Ovary (tissue), 9 donors: ENCODE results near the gene TBP. TPM values are rescaled to one million over a fixed set of nuclear protein-coding genes. Genes with fewer than 3 reads are reported as not detected.

Source experiments
- DNase-seq, 5 donors: peaks; one replicate each; pipeline ENCODE4 v3.0.0-alpha.2; 2019 to 2020
- H3K27ac ChIP-seq, 2 donors: fragments of 200-600 bp; one replicate each; pipeline versions ENCODE4 v1.5.1 to v1.8.0; 2019 to 2022
- H3K27me3 ChIP-seq: fragments of 200-600 bp; one replicate; pipeline ENCODE4 v1.8.0; 2022
- H3K36me3 ChIP-seq: fragments of 200-600 bp; sonication (generic); one replicate; pipeline ENCODE4 v1.5.1; 2019
- H3K4me1 ChIP-seq: one replicate; pipeline ENCODE4 v1.8.1; 2013; ENCODE audit warnings: mild to moderate bottlenecking, moderate library complexity; ENCODE audit not compliant: insufficient read depth
- H3K4me3 ChIP-seq: fragments of 200-600 bp; sonication (generic); one replicate; pipeline ENCODE4 v1.5.1; 2017
- H3K9me3 ChIP-seq, 2 donors: fragments of 200-600 bp in 1 of 2; sonication (generic) in 1 of 2; one replicate each; pipeline versions ENCODE4 v1.5.1 to v1.8.1; 2013 to 2019; ENCODE audit warnings: mild to moderate bottlenecking in 1 of 2, moderate library complexity in 1 of 2
- EP300 ChIP-seq: sonication (generic); formaldehyde crosslinking; IDR thresholded peaks from one replicate; pipeline ENCODE4 v1.6.1; 2017; ENCODE audit warnings: antibody characterized with exemption
- POLR2A ChIP-seq: fragments of 450-650 bp; IDR thresholded peaks from one replicate; pipeline ENCODE4 v1.6.1; 2017; ENCODE audit warnings: antibody characterized with exemption, mild to moderate bottlenecking, moderate library complexity
- WGBS, 3 donors: extraction: QIAGEN DNeasy Blood & Tissue Kit in 1 of 3; methylation state at CpG; one replicate each; pipeline versions ENCODE4 v1.1.5 to v1.1.7; 2013 to 2017; 5-methylcytosine and 5-hydroxymethylcytosine counted together
- intact Hi-C, 4 donors: fragments of 100-400 bp; cut with DNase I; formaldehyde crosslinking; loops; one replicate each; pipeline versions ENCODE4 v1.11.0 to v1.15.1; 2022 to 2023
- polyA plus RNA-seq, 2 donors: library from polyadenylated mRNA; stranded (reverse); fragments of 200-250 nt in 1 of 2; fragments of 350-450 nt in 1 of 2; fragmentation: Illumina TruSeq in 1 of 2; extraction: RNeasy Lipid Tissue Mini Kit (QIAGEN cat#74804) in 1 of 2; gene quantifications; one replicate each; pipeline ENCODE4 v1.2.3, GENCODE V29; 2013 to 2014
- total RNA-seq, 7 donors: library from RNA; depleted of rRNA in 2 of 7; stranded (reverse); fragments of >200 nt in 2 of 7; fragmentation: NEBNext Ultra II Directional in 3 of 7; extraction: Animal tissue kit (Norgen Biotek cat#: 25700) in 3 of 7; gene quantifications; one replicate each; pipeline versions ENCODE4 v1.1.0 to v1.2.4, GENCODE V29; 2016 to 2023
- TF ChIP-seq, protein P1 (sequence below), 3 donors: fragments of 450-650 bp in 2 of 3; fragments of 200-600 bp in 1 of 3; IDR thresholded peaks; one replicate each; pipeline versions ENCODE4 v1.5.1 to v1.8.0; 2016 to 2022; ENCODE audit warnings: antibody characterized with exemption in 3 of 3, mild to moderate bottlenecking in 1 of 3
- donor health status: DM: no; HTN: no; CAD: no; lungs with moderate emphysema.
- donor health status: DM: no; HTN: no; CAD: no.
- donor health status: Bipolar disorder and iron deficiency.
- donor health status: DM: yes; HTN: yes; CAD: no.
- donor health status: DM: no; HTN: no; CAD: no.
- donor health status: DM: yes; HTN: yes; CAD: no.

The TBP gene
- total and polyA plus RNA-seq, 9 donors: 11.8 to 17.0 (median 14.1) TPM

DNA sequence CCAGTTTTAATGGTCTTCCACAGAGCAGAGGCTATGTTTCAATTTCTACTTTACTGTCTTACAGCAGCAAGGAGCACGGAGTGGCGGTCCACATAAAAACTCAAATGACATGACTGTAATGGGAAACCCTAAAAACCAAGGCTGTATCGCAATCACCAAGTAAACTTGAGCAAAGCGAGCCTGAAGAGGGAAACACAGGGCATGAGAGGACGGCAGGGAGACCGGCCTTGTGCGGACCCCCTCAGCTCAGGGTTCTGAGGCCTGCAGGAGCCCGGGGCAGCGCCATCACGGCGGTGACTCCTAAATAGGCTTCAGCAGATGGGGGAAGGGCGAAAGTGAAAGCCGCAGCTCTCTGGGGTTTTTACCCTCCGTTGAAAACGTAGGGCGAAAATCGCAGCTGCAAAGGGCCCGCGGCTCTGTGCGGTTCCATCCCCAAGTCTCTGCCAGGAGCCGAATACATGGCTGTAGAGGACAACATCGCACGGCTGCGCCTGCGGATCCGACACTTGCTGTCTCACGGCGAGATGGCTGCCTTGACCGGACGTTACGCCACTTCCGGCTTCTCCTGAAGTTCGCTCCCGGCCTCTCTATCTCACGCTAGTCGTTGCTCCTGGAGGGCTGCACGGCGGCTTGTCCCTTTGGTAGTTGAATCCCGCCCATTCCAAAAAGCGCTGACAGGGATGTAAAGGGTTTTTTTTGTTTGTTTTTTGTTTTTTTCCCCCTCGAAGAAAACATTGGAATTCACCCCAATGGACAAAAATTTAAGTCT lies 1.2 kb upstream of the TBP start, which contains the start of gene PSMB1:
Gene PSMB1, minus strand, starts transcription at position 543 of the 769 bp plus-strand sequence. Its CDS starts 65 bp downstream, at position 478.
- peak; percentile 90 to 93 (median 92) for DNase-seq
- peaks cover 7% of the 10 kb centered on the region for H3K4me1 ChIP-seq
- H3K9me3 ChIP-seq: no peaks in the 10 kb centered on the region
- H3K36me3 ChIP-seq: no peaks in the 10 kb centered on the region
- TF ChIP-seq POLR2A (peak; percentile 98), EP300 (no peak)
- TF ChIP-seq, protein P1, sequence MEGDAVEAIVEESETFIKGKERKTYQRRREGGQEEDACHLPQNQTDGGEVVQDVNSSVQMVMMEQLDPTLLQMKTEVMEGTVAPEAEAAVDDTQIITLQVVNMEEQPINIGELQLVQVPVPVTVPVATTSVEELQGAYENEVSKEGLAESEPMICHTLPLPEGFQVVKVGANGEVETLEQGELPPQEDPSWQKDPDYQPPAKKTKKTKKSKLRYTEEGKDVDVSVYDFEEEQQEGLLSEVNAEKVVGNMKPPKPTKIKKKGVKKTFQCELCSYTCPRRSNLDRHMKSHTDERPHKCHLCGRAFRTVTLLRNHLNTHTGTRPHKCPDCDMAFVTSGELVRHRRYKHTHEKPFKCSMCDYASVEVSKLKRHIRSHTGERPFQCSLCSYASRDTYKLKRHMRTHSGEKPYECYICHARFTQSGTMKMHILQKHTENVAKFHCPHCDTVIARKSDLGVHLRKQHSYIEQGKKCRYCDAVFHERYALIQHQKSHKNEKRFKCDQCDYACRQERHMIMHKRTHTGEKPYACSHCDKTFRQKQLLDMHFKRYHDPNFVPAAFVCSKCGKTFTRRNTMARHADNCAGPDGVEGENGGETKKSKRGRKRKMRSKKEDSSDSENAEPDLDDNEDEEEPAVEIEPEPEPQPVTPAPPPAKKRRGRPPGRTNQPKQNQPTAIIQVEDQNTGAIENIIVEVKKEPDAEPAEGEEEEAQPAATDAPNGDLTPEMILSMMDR (IDR thresholded peaks at IDR 0.05): peak in 1 of 3 donors; percentile 4
- intact Hi-C loops: loop anchor here in 1 of 4 donors (5.0 kb wide), 1 partner anchor 801 kb away; the partner anchor contains the start of genes DYNLT2 and ERMARD
- peak within 1 kb of the TSS; percentile 74 to 85 for H3K27ac ChIP-seq
- no peaks in the 10 kb centered on the region for H3K27me3 ChIP-seq
- WGBS, 3 donors: 0 to 2% (median 1%) methylated on average over 41 of the region's 41 CpGs
- peak within 1 kb of the TSS; percentile 84 for H3K4me3 ChIP-seq

DNA sequence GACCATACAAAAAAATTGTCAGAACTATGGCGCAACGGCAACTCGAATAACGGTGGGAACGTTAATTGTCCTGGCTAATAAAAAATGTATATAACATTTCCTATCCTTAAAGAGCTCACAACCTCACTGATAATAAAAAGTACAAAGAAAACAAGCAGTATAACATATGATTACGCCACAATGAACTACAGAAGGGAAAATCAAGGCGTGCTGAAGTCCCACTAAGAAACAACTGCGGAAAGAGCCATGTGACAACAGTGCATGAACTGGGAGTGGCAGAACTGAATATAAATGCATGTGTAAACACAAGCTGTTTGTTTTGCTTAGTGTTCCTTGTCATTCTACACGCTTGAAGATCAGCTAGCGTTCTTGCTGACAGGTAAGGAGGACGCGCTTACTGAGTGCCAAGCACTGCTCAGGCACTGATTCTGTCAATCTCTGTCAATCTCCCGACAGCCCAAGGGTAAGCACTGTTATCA lies 596 bp upstream of the TBP start:
- intact Hi-C loops: loop anchor here in 1 of 4 donors (5.0 kb wide), 1 partner anchor 801 kb away; the partner anchor contains the start of genes DYNLT2 and ERMARD
- peak in 3 of 5 donors; percentile 25 to 42 (median 28) for DNase-seq
- no peaks in the 10 kb centered on the region for H3K36me3 ChIP-seq
- H3K4me1 ChIP-seq: peaks cover 7% of the 10 kb centered on the region
- TF ChIP-seq, protein P1 (IDR thresholded peaks at IDR 0.05): no peak
- TF ChIP-seq EP300 (no peak), POLR2A (no peak)
- no peaks in the 10 kb centered on the region for H3K27me3 ChIP-seq
- peak overlapping the region; percentile 31 to 85 for H3K27ac ChIP-seq
- 0 to 1% (median 0%) methylated on average over 13 of the region's 13 CpGs for WGBS, 3 donors
- peak overlapping the region; percentile 84 for H3K4me3 ChIP-seq
- H3K9me3 ChIP-seq: no peaks in the 10 kb centered on the region

GRCh38 chr6:170554796-170555137 lies 598 bp downstream of the TBP start:
- TF ChIP-seq POLR2A (no peak), EP300 (no peak)
- TF ChIP-seq, protein P1 (IDR thresholded peaks at IDR 0.05): no peak
- peak overlapping the region in 1 of 2 donors; percentile 78 for H3K27ac ChIP-seq
- WGBS, 3 donors: 0 to 1% (median 1%) methylated on average over 7 of the region's 7 CpGs
- intact Hi-C loops: loop anchor here in 1 of 4 donors (5.0 kb wide), 1 partner anchor 802 kb away; the partner anchor contains the start of genes DYNLT2 and ERMARD
- no peaks in the 10 kb centered on the region for H3K27me3 ChIP-seq
- DNase-seq: no peak
- H3K4me3 ChIP-seq: peak overlapping the region; percentile 84
- no peaks in the 10 kb centered on the region for H3K36me3 ChIP-seq
- H3K9me3 ChIP-seq: no peaks in the 10 kb centered on the region
- peaks cover 7% of the 10 kb centered on the region for H3K4me1 ChIP-seq

DNA sequence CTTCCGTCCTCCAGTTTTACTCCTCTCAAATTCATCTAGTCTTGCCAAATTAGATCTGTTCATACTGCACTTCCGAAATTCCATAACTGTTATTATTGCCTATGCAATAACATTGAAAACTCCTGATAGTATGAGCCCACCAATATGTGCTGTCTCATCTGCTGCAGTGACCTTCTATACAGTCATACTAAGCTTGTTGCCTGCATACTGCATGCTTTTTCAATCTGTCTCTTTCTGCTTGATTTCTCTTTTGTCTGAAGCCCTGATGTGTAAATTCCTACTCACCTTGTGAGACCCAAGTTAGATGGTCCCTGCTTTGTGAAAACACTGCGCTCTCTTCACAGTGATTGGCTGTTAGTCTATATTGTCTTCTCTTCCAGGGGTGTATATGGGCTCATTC lies 1.1 kb downstream of the TBP start:
- WGBS, 3 donors: 39 to 43% (median 41%) methylated on average over 3 of the region's 3 CpGs
- DNase-seq: no peak
- no peaks in the 10 kb centered on the region for H3K9me3 ChIP-seq
- H3K36me3 ChIP-seq: no peaks in the 10 kb centered on the region
- peak overlapping the region; percentile 84 for H3K4me3 ChIP-seq
- peaks cover 7% of the 10 kb centered on the region for H3K4me1 ChIP-seq
- intact Hi-C loops: no loop called here
- no peaks in the 10 kb centered on the region for H3K27me3 ChIP-seq
- no peak overlapping the region for H3K27ac ChIP-seq
- TF ChIP-seq, protein P1 (IDR thresholded peaks at IDR 0.05): no peak
- TF ChIP-seq POLR2A (no peak), EP300 (no peak)
